Measurements from ENCODE around the gene FKBP5. TPM values are rescaled to one million over a fixed set of nuclear protein-coding genes. Genes with fewer than 3 reads are reported as not detected.

The FKBP5 gene
- total and polyA plus RNA-seq, 2 donors (not counting 3 experiments of a cell fraction or from before 2014, with no cell fraction given) = 16.7 to 56.8 TPM

DNA sequence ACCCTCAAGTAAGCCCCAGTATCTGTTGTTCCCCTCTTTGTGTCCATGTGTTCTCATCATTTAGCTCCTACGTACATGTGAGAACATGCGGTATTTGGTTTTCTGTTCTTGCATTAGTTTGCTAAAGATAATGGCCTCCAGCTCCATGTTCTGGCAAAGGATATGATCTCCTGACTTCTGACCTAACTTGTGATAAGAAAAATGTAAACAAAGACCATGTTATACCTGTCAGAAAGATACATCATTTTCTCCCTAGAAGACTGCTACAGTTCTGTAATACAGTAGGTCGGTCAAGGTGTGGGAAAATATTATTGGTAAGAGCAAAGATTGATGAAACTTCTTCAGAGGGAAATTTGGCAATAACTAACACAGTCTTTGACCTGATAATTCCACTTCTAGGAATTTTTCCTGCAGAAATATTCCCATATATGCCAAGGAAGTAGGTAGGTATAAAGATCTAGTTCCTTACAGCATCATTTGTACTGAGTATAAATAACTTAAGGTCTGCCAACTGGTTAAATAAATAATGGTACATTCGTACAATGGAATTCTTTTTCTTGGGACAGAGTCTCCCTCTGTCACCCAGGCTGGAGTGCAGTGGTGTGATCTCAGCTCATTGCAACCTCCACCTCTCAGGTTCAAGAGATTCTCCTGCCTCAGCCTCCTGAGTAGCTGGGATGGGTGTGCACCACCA, 19.1 kb upstream of the FKBP5 start:
- Histone ChIP-seq H3K36me3 (ENCODE audit: control insufficient read depth in 2 of 2, extremely low read depth in 1 of 2, insufficient read depth in 2 of 2, low read length in 2 of 2) (no peaks in the 10 kb centered on the region), H3K9ac (replicated peaks; ENCODE audit: extremely low read depth, insufficient read depth, low read length) (no peak overlapping the region), H3K4me2 (ENCODE audit: insufficient read depth, low read length) (no peak overlapping the region), H3K79me2 (ENCODE audit: control insufficient read depth, insufficient read depth, low read length) (no peaks in the 10 kb centered on the region), H4K20me1 (replicated peaks; ENCODE audit: control insufficient read depth, extremely low read depth, insufficient read depth, low read length) (no peaks in the 10 kb centered on the region), H3K9me1 (replicated peaks; ENCODE audit: control insufficient read depth, extremely low read depth, insufficient read depth, low read length) (no peaks in the 10 kb centered on the region), H2AFZ (ENCODE audit: low read depth, low read length) (no peak overlapping the region), H3K4me3 (replicated peaks in 1 of 3; ENCODE audit: insufficient read depth in 1 of 3, low read depth in 1 of 3, low read length in 3 of 3) (no peak overlapping the region), H3K27me3 (ENCODE audit: control insufficient read depth in 2 of 2, insufficient read depth in 2 of 2, low read length in 2 of 2) (no peaks in the 10 kb centered on the region), H3K9me3 (replicated peaks; ENCODE audit: control insufficient read depth, insufficient read depth, low read length) (no peaks in the 10 kb centered on the region), H3K4me1 (ENCODE audit: control insufficient read depth, extremely low read depth, insufficient read depth, low read length) (peaks cover 3% of the 10 kb centered on the region), H3K27ac (ENCODE audit: insufficient read depth, low read depth, low read length) (no peak overlapping the region)
- dilution Hi-C loops (cut with MboI; ENCODE audit: extremely low pct_ligation_motif_present, low sequenced_read_pairs) (no loop called here), intact Hi-C loops (cut with micrococcal nuclease) (no loop called here)
- no peak for TF ChIP-seq POLR2AphosphoS5 (IDR thresholded peaks at IDR 0.05; ENCODE audit: insufficient read depth, low read depth, low read length)
- no peak for TF ChIP-seq MYC (IDR thresholded peaks at IDR 0.05; ENCODE audit: low read depth, low read length)
- TF ChIP-seq FOS (IDR thresholded peaks at IDR 0.05; ENCODE audit: borderline replicate concordance, insufficient read depth, low read length) = no peak
- TF ChIP-seq POLR2A (IDR thresholded peaks at IDR 0.05; ENCODE audit: low read depth, low read length) = no peak
- TF ChIP-seq, protein P1, sequence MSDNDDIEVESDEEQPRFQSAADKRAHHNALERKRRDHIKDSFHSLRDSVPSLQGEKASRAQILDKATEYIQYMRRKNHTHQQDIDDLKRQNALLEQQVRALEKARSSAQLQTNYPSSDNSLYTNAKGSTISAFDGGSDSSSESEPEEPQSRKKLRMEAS (IDR thresholded peaks at IDR 0.05; ENCODE audit: insufficient read depth, insufficient read length) = no peak
- no peak for TF ChIP-seq EZH2 (IDR thresholded peaks at IDR 0.05; ENCODE audit: borderline replicate concordance, low read depth, low read length, severe bottlenecking)
- TF ChIP-seq GATA2 (IDR thresholded peaks at IDR 0.05; ENCODE audit: insufficient read depth, insufficient read length, low read depth, low read length) = no peak
- TF ChIP-seq JUN (IDR thresholded peaks at IDR 0.05; ENCODE audit: borderline replicate concordance, insufficient read depth, insufficient read length, low read depth) = no peak
- TF ChIP-seq, protein P2, sequence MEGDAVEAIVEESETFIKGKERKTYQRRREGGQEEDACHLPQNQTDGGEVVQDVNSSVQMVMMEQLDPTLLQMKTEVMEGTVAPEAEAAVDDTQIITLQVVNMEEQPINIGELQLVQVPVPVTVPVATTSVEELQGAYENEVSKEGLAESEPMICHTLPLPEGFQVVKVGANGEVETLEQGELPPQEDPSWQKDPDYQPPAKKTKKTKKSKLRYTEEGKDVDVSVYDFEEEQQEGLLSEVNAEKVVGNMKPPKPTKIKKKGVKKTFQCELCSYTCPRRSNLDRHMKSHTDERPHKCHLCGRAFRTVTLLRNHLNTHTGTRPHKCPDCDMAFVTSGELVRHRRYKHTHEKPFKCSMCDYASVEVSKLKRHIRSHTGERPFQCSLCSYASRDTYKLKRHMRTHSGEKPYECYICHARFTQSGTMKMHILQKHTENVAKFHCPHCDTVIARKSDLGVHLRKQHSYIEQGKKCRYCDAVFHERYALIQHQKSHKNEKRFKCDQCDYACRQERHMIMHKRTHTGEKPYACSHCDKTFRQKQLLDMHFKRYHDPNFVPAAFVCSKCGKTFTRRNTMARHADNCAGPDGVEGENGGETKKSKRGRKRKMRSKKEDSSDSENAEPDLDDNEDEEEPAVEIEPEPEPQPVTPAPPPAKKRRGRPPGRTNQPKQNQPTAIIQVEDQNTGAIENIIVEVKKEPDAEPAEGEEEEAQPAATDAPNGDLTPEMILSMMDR (IDR thresholded peaks at IDR 0.05; ENCODE audit: extremely low read depth in 1 of 2, insufficient read depth in 1 of 2, low read depth in 1 of 2, low read length in 2 of 2) = no peak
- no TSS peak for BruUV-seq (replicated peaks)
- POLR2A ChIA-PET = no interaction called here
- CTCF ChIA-PET = no interaction called here
- no peak for FAIRE-seq
- DNase-seq (ENCODE audit: low read depth, low spot score) = no peak
